Mucosa of descending colon (tissue), 3 donors: Measurements from ENCODE around the gene DND1. TPM values are rescaled to one million over a fixed set of nuclear protein-coding genes. Genes with fewer than 3 reads are reported as not detected.
"Not testable (repeated sequence)": the region's sequence is repeated elsewhere in the genome, so short reads cannot be mapped to it uniquely, and the experiment has no call there.

Source experiments
- ATAC-seq: fragments of 200-7000 bp; cut with Tn5 transposase; one replicate; pipeline ENCODE4 v1.9.1; 2020; ENCODE audit warnings: mild to moderate bottlenecking, moderate library complexity
- DNase-seq, 3 donors: peaks; one replicate each; pipeline ENCODE4 v3.0.0-alpha.2; 2020
- H3K36me3 ChIP-seq: fragments of 200-600 bp; one replicate; pipeline ENCODE4 v1.8.0; 2021; ENCODE audit warnings: low read depth, mild to moderate bottlenecking
- H3K4me1 ChIP-seq: fragments of 200-600 bp; one replicate; pipeline ENCODE4 v1.8.0; 2021; ENCODE audit warnings: low read depth, mild to moderate bottlenecking
- H3K4me3 ChIP-seq: fragments of 200-600 bp; one replicate; pipeline ENCODE4 v1.8.0; 2021; ENCODE audit warnings: mild to moderate bottlenecking
- H3K9me3 ChIP-seq: fragments of 200-600 bp; one replicate; pipeline ENCODE4 v1.8.0; 2021; ENCODE audit warnings: mild to moderate bottlenecking
- CTCF ChIP-seq: fragments of 200-600 bp; IDR thresholded peaks from one replicate; pipeline ENCODE4 v1.8.0; 2022; ENCODE audit warnings: antibody characterized with exemption, mild to moderate bottlenecking
- intact Hi-C, 2 donors: fragments of 100-400 bp; cut with DNase I in 1 of 2; cut with micrococcal nuclease in 1 of 2; formaldehyde crosslinking; loops; one replicate each; pipeline versions ENCODE4 v1.11.0 to v1.11.1; 2022; cut with DNase I, micrococcal nuclease
- total RNA-seq, 3 donors: library from RNA; stranded (reverse); fragmentation: NEBNext Ultra II Directional in 2 of 3; extraction: Animal tissue kit (Norgen Biotek cat#: 25700) in 2 of 3; gene quantifications; one replicate each; pipeline versions ENCODE4 v1.2.1 to v1.2.4, GENCODE V29; 2021 to 2023
- donor health status: DM: no; HTN: no; CAD: no; lungs with moderate emphysema.
- donor health status: DM: no; HTN: no; CAD: no.
- donor health status: DM: no; HTN: yes; CAD: no.

Gene DND1
- total RNA-seq, 3 donors from 2014 or later = 0.95 to 1.6 (median 1.1) TPM

DNA sequence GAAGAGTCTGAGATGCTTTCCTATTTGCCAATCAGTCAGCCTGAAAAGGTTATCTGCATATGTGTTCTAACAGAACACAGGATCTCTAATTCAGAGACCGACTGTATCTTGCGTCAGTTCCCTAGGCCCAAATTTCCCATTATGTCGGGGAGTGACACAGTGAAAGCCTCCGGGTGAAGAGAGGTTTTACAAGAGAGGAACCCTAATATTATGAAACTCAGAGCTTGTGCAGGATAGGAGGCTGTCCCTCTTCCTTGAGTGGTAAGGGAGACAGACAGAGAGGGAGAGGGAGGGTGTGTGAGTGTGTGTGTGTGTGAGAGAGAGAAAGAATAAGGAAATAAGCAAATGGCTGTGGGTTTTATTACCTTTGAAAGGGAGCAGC lies 42.3 kb downstream of the DND1 start:
- Histone ChIP-seq H3K36me3 (no peaks in the 10 kb centered on the region), H3K4me1 (peaks cover 12% of the 10 kb centered on the region), H3K4me3 (no peak overlapping the region), H3K9me3 (peaks cover 4% of the 10 kb centered on the region)
- peak; percentile 34 for ATAC-seq
- intact Hi-C loops = loop anchor here (5.0 to 10.0 kb wide), 3 partner anchors 54 to 86 kb away; partner anchors contain the start of genes APBB3 (in 1 of the 2), EIF4EBP3 (in 1 of the 2) and SLC35A4 (in 1 of the 2)
- TF ChIP-seq CTCF = no peak
- peak in 1 of 3 donors; percentile 44 for DNase-seq

- TF ChIP-seq CTCF = no peak
- Histone ChIP-seq H3K4me1 (peaks cover 12% of the 10 kb centered on the region), H3K4me3 (no peak overlapping the region), H3K9me3 (peaks cover 4% of the 10 kb centered on the region), H3K36me3 (no peaks in the 10 kb centered on the region)
- ATAC-seq (no peak), DNase-seq (no peak)
- intact Hi-C loops = loop anchor here (5.0 to 10.0 kb wide), 3 partner anchors 53 to 86 kb away; partner anchors contain the start of genes APBB3 (in 1 of the 2), EIF4EBP3 (in 1 of the 2) and SLC35A4 (in 1 of the 2)
Measured at GRCh38 chr5:140630292-140631035, 42.9 kb downstream of the DND1 start.

GRCh38 chr5:140628711-140629110 lies 44.7 kb downstream of the DND1 start:
- no peak overlapping the region for H3K4me3 ChIP-seq
- H3K4me1 ChIP-seq = peaks cover 12% of the 10 kb centered on the region
- no peak for DNase-seq
- TF ChIP-seq CTCF = no peak
- intact Hi-C loops = no loop called here
- no peaks in the 10 kb centered on the region for H3K36me3 ChIP-seq
- peaks cover 4% of the 10 kb centered on the region for H3K9me3 ChIP-seq
- ATAC-seq = no peak

DNA sequence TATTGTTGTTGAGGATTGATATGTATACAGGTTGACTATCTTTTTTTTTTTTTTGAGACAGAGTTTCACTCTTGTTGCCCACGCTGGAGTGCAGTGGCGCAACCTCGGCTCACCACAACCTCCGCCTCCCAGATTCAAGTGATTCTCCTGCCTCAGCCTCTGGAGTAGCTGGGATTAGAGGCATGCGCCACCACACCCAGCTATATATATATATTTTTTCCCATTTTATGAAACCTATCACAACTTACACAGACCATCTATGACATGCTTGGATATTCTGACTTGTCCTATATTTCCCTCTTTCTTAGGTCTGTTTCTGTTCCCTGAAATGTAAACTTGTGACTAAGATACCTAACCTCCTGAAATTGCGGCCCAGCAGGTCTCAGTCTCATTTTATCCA lies 45.4 kb downstream of the DND1 start:
- no peak for ATAC-seq
- H3K4me1 ChIP-seq = peaks cover 8% of the 10 kb centered on the region
- no peaks in the 10 kb centered on the region for H3K36me3 ChIP-seq
- H3K9me3 ChIP-seq = peaks cover 4% of the 10 kb centered on the region
- no peak for DNase-seq
- intact Hi-C loops = no loop called here
- no peak for TF ChIP-seq CTCF
- H3K4me3 ChIP-seq = no peak overlapping the region

DNA sequence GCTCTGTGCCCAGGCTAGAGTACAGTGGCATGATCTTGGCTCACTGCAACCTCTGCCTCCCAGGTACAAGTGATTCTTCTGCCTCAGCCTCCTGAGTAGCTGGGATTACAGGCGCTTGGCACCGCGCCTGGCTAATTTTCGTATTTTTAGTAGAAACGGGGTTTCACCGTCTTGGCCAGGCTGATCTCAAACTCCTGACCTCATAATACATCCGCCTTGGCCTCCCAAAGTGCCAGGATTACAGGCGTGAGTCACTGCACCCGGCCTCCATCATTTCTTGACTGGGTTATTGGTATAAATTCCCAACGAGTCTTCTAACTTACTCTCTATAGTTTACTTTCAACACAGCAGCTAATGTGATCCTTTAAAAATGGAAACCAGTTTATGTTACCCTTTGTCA lies 48.5 kb downstream of the DND1 start:
- H3K36me3 ChIP-seq, DNase-seq, H3K4me1 ChIP-seq, H3K9me3 ChIP-seq, ATAC-seq, intact Hi-C loops, H3K4me3 ChIP-seq: not testable (repeated sequence)

GRCh38 chr5:140623061-140623460 lies 50.3 kb downstream of the DND1 start:
- H3K4me3 ChIP-seq, intact Hi-C loops, ATAC-seq, DNase-seq, H3K9me3 ChIP-seq, H3K4me1 ChIP-seq, H3K36me3 ChIP-seq: not testable (repeated sequence)
